Right ventricle myocardium superior (tissue), 1 donor: ENCODE measurements around the gene IFIT1B. TPM values are rescaled to one million over a fixed set of nuclear protein-coding genes. Genes with fewer than 3 reads are reported as not detected.
A peak's percentile ranks its signal among the peaks of the same experiment; 100 is the strongest.
"Not testable (repeated sequence)": the region's sequence is repeated elsewhere in the genome, so short reads cannot be mapped to it uniquely, and the experiment has no call there.

Source experiments
- ATAC-seq: fragments of 200-7000 bp; cut with Tn5 transposase; one replicate; pipeline ENCODE4 v1.9.1; 2020; ENCODE audit warnings: mild to moderate bottlenecking; ENCODE audit not compliant: poor library complexity
- DNase-seq: peaks from one replicate; pipeline ENCODE4 v3.0.0-alpha.2; 2020
- intact Hi-C: fragments of 100-400 bp; cut with DNase I; formaldehyde crosslinking; loops from one replicate; pipeline ENCODE4 v1.11.2; 2022
- total RNA-seq: library from RNA; stranded (reverse); fragmentation: NEBNext Ultra II Directional; extraction: Animal tissue kit (Norgen Biotek cat#: 25700); gene quantifications from one replicate; pipeline ENCODE4 v1.2.1, GENCODE V29; 2021
- donor health status: DM: no; HTN: yes; CAD: no; lungs with severe emphysema.

The IFIT1B gene
- total RNA-seq, 1 donor from 2014 or later = not detected

DNA sequence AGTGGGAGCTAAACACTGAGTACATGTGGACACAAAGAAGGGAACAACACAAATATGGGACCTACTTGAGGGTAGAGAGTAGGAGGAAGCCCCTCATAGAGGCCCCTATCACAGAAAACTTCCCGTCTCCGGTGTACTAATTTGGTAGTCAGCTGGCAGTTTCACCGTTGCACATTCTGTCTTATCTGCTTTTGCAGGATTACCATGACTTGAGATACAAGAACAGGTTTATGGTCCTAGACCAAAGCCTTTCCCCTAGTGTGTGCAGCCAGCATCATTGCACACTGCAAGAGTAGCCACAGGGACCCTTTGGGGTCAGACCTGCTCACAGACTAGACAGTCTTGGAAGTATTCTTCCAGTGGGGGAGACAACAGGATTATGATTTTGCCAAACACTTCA is 5.9 kb upstream of the IFIT1B start:
- ATAC-seq (no peak), DNase-seq (no peak)
- intact Hi-C loops = no loop called here

DNA sequence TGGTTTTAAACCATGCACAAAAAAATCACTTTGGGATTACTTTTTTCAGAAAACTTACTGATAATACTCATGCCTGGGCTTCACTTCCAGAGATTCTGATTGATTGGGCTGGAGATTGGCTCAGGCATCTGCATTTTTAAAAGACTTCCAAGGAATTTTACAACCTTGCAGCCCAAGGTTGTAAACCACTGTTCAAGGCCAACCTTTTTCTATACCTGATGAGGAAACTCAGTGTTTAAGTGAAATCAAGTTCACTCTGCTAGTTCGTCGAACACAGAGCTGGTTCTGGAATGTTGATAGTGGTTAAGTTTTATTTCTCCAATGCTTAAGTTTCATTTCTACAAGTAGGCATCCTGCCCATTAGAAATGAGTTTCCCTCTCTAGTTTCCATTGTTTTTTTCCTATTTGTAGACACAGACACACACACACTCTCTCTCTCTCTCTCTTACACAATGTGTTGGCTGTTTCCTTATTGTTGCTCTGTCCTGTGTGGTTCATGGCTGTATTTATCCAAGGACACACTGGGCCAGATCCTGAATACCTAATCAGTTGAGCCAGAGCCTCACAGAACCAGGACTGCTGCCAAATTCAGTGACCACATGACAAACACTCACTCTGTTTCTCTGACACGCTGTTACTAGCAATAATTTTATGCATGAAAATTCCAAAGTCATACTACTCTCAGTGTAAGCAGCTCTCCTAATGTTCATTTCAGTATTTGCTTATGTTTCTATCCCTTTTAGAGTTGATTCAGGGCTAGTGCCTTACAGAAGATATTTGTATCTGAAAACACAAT is 3.7 kb upstream of the IFIT1B start:
- intact Hi-C loops = no loop called here
- DNase-seq (peak; percentile 79), ATAC-seq (peak; percentile 96)

DNA sequence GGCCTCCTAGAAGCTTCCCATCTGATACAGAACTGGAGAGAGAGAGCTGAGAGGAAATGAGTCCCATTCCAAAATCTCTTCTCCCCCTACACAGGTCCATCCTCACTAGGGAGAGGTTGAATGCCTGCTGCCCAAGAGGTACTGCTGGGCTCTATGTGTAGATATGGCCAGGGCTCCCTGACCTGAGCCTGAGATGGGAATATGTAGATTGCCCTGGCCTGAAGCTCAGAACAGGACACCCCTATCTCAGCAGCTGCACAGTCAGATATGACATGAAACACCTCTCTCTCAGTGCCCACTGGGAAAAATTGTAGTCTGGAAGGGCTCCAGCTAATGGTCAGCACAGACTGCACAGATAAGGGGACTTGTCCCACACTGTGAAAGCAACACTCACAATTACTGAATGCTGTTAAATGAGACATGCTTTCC is 3.1 kb upstream of the IFIT1B start:
- no peak for DNase-seq
- peak; percentile 61 for ATAC-seq
- intact Hi-C loops = no loop called here

DNA sequence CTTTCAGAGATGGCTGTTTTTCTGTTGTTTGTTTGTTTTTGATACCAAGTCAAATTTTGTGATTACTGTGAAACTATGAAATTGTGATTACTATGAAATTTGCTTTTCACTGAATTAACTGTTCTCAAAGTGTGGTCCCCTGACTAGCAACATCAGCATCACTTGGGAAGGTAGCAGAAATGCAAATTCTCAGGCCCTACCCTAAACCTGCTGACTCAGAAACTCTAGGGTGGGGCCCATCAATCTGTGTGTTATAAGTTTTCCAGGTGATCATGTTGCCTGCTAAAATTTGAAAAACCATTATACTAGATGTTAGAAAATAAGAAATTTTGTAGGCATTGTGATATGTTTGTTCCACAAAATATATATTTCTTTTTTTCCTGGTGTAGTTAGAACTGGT is 1.2 kb downstream of the IFIT1B start:
- ATAC-seq = no peak
- DNase-seq = no peak
- intact Hi-C loops = no loop called here

DNA sequence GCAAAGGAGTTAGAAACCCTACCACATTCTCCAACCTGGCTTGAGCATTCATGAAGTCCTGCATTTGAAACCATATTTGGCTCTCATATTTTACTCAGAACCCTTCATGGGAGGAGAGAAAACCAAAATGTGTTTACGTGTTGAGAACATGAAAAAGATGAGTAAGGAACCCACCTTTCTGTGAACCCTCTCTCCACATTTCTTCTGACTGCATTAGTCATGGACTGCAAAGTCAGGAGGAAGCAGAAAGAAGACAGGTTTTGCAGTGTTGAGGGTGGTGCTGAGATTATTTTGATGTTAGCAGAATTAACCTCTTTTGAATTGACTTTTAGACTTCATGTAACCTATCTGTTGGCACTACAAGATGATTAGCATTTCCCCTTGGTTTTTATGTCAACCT is 4.9 kb downstream of the IFIT1B start:
- no peak for ATAC-seq
- no peak for DNase-seq
- intact Hi-C loops = no loop called here

DNA sequence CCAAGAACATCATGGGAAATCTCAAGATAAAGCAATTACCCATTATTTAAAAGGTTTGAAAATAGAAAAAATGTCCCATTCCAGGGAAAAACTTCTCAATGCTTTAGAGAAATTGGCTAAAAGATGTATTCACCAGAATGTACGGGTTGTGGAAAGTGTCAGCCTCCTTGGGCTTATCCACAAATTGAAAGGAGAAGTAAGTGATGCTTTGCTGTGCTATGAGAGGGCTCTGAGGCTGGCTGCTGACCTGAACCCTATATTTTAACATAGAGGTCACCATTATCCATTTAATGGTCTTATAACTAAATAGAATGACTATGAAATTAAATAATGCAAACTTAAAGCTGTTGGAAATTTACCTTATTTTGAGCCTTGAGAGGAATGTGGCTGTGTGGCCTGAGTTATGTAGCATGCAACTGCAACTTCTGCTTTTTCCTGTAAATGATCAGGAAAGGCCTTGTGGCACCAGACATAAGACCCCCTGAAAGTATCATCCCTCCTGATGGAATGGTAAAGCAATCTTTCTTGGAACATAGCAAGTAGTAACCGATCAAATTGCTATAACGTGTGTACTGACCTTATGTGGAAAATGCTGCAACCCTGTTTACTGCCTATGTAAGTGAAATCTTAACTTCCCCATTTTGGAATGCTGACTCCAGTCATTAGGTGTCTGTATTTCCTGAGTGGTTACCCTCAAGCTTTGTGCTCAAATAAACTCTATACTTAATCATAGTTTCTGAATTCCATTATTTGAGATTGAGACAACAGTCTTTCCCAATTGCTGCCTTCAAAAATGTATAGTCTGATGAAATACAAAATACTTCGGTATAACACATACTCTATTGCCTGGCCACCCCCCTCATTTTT is 6.9 kb downstream of the IFIT1B start:
- ATAC-seq (peak; percentile 70), DNase-seq (no peak)
- intact Hi-C loops = no loop called here

DNA sequence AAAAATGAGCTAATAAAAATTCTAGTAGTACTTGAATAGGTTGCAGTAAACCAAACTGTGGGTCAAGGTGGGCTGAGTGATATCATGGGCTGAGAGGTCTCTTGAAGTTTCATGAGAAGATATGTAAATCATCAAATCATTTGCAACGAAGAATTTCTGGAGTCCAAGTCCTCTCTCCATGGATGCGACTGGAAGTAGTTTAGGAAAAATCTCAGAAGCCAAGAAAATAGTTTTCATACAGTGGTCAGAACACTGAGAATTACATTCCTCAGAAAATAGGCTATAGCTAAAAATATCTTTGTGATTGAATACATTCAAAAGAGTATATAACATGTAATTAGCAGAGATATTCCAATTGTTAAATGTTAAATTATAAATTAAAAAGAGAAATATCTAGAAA is 10.9 kb downstream of the IFIT1B start:
- ATAC-seq = no peak

DNA sequence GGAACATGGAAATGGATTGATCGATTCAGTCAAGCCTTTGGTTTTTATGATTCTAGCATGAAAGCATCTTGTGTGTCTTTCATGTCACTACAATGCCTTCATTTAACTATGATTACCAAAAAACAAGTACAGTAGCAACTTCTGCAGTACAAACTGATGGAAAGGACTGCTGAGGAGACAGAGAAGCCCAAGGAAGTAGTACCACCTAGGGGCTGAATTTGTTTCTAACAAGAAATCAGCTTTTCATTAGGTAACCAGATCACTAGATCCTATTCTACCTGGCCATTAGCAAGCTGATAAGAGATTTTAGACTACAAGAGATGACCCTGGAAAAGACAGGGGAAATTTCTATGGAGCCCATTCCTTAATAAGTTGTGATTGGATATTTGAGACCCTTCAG is 11.4 kb downstream of the IFIT1B start:
- no peak for DNase-seq
- no peak for ATAC-seq
- intact Hi-C loops = no loop called here

More for the DNA sequence above, 10.9 kb downstream of the IFIT1B start:
- intact Hi-C loops = no loop called here
- DNase-seq = no peak

DNA sequence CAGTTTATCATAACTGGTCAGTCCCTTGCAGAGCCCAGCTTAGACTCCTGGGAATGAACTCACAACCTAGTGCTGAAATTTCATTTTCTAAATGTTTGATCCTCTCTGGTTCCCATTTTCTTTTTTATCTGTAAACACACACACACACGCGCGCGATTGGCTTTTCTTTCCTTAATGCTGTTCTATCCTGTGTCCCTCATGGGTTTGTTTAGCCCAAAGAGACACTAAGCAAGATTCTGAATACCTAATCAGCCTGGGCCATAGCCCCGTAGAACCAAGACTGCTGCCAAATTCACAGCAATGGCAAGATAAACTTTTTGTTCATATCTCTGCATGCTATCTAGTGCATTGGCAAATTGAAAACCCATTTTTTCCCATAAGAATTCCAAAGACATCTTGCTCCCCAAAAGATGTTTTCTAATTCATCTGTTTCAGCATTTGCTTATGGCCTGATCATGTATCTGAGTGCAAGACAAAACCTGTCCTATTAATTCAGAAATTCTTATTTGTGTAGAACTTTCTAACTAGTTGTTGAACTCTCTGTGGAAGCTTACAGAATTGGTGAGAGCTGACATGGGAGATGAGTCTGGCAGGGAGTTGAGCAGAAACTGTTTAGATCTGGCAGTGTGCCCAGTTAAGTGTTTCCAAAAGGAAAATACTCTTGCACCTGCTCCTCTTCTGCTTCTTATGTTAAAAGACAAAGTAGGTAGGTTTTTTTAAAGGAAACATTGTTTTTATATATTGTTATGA is 12.8 kb downstream of the IFIT1B start:
- ATAC-seq (peak; percentile 40), DNase-seq (no peak)
- intact Hi-C loops = no loop called here

DNA sequence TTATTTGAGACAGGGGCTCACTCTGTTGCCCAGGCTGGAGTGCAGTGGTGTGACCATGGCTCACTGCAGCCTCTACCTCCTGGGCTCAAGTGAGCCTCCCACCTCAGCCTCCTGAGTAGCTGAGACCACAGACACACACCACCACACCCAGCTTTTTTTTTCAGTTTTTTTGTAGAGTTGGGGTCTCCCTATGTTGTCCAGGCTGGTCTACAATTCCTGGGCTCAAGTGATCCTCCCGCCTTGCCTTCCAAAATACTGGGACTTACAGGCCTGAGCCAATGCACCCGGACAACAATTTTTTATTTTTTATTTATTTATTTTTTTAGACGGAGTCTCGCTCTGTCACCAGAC is 13.3 kb downstream of the IFIT1B start:
- ATAC-seq, DNase-seq, intact Hi-C loops: not testable (repeated sequence)

DNA sequence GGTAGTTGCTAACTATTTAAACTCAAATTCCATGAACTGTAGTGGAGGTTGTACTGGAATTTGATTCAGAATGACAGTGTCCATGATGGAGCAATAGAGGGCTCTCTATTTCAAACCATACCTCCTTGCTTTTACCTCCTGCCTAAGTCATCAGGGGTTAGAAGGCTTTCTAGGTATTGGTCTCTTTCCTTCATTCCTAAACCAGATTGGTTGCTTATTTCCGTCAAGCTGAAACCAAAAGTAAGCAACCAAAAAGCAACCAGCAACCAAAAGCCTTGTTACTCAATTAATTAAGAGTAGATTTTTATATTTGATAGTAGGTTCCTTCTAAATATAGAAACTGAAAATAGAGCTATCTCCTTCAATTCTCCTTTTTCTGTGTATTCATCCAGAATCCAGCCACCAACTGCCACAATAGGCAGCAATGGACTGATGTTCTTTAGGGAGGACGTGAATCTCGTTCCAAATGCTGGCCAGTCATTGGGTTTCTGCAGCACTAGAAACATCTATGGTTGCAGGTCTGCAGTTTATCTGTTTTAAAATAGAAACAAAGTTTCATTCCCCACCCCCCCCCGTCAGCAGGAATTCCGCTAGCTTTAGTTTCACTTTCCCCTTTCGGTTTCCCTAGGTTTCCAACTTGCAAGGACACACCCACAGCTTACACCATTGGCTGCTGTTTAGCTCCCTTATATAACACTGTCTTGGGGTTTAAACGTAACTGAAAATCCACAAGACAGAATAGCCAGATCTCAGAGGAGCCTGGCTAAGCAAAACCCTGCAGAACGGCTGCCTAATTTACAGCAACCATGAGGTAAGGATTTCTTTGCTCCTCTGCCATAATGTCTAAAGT is 14.3 kb downstream of the IFIT1B start, which contains the start of gene IFIT1:
IFIT1 (plus strand) TSS at position 717 of the 850 bp plus-strand sequence; CDS start at position 807, 90 bp downstream.
- DNase-seq (no peak), ATAC-seq (peak; percentile 94)
- intact Hi-C loops = no loop called here

DNA sequence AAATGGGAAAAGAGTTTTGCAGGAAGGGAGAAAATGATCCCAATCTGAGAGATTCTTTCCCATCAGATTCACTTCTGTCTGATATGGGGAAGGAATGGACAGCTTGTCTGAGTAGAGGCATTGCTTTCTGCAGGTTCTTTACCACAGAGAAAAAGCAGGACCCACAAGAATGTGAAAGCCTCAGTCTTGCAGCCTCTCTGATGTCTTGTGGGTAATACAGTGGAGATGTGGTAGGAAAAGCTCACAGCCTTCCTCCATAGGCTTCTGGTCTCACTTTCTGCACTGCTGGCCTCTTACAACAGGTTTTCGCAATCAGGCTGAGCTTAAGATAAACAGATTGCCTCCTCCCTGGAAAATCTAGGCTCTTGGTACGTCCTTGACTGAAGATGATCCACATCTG is 15.1 kb downstream of the IFIT1B start:
- ATAC-seq = peak; percentile 65
- intact Hi-C loops = no loop called here

DNA sequence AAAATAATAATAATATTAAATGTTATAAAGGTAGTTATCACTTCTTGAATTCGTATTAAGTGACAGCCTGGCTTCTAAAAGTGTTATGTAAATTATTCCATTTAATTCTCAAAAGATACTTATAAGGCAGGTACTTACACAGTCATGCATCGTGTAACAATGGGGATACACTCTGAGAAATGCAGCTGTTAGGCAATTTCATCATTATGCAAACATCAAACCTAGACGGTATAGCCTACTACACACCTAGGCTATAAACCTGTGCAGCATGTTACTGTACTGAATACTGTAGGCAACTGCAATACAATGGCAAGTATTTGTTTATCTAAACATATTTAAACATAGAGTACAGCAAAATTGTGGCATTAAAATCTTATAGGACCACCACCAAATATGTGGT is 16.0 kb downstream of the IFIT1B start:
- ATAC-seq = no peak
- DNase-seq = no peak
- intact Hi-C loops = no loop called here

More for the DNA sequence above, 15.1 kb downstream of the IFIT1B start:
- DNase-seq = no peak

DNA sequence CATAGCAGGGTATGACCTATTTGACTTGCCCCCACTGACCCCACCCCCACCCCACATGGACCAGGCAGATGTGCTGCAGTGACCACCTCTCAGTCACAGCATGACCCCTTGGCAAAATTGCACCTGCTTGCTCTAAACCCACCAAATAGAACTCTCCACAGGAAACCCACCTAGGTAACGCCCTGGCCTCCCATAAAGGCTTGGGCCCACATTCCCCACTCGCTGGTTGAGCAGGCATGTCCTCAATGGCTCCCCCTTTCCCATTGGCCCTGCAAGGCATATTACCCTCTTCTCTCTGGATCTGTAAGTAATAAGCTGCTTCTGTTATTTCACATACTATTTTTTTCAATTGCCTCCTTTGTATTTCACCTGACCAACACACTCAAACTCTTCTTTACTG is 17.3 kb downstream of the IFIT1B start:
- ATAC-seq (no peak), DNase-seq (no peak)
- intact Hi-C loops = no loop called here

DNA sequence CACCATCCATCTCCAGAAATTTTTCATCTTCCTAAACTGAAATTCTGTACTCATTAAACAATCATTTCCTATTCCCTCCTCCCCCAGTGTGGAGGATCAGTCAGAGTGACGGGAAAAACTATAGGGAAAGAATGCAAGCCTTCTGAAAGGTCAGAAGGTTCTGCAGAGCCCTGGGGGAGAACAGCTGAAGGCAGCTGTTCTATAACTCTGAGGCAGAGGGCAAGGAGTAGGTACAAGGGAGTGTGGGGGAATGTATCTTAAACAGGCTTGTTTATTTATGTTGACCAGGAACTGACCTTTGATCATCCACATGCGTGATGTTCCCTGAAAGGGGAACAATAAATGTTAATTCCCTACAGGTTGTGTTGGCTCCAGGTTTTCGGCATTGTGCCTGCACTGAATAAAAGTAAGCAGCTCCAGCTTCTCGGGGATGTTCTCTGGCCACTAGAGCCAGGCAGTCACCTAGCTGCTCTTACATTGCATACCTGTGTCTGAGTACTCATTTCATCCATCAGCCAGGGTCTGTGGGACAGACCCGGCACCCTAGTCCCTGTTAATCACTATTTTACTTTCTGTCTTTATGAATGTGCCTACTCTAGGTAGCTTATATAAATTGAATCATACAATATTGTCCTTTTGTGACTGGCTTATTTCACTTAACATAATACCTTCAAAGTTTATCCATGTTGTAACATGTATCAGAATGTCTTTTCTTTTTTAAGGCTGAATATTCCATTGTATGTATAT is 20.3 kb downstream of the IFIT1B start:
- no peak for DNase-seq
- ATAC-seq = no peak
- intact Hi-C loops = no loop called here

DNA sequence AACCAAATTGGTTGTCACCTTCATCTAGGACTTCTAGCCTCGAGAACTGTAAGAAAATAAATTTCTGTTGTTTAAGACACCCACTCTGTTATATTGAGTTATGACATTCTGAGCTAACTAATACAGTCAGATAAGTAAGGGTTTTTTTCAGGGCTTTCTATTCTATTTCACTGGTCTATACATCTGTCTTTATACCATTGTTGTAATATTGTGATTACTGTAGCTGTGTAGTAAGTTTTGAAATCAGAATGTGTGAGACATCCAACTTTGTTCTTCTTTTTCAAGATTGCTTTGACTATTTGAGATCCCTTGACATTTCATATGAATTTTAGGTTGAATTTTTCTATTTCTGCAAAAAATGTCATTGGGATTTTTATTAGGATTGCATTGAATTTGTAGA is 22.1 kb downstream of the IFIT1B start:
- DNase-seq (no peak), ATAC-seq (no peak)
- intact Hi-C loops = no loop called here

DNA sequence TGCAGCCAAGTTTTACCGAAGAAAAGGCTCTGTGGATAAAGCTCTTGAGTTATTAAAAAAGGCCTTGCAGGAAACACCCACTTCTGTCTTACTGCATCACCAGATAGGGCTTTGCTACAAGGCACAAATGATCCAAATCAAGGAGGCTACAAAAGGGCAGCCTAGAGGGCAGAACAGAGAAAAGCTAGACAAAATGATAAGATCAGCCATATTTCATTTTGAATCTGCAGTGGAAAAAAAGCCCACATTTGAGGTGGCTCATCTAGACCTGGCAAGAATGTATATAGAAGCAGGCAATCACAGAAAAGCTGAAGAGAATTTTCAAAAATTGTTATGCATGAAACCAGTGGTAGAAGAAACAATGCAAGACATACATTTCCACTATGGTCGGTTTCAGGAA is 25.2 kb downstream of the IFIT1B start:
- ATAC-seq = no peak
- intact Hi-C loops = no loop called here

More for the DNA sequence above, 25.2 kb downstream of the IFIT1B start:
- no peak for DNase-seq
